Measurements from ENCODE around the gene SLC25A33. TPM values are rescaled to one million over a fixed set of nuclear protein-coding genes. Genes with fewer than 3 reads are reported as not detected.
A peak's percentile ranks its signal among the peaks of the same experiment; 100 is the strongest.

The SLC25A33 gene
- total and polyA plus RNA-seq, 2 donors from 2014 or later: 3.8 to 11.3 TPM

- H3K9me3 ChIP-seq (ENCODE audit: control insufficient read depth in 2 of 3, insufficient read depth in 1 of 3, low read length in 3 of 3): no peaks in the 10 kb centered on the region
- peak overlapping the region in 1 of 3 donors; percentile 47 for H3K4me3 ChIP-seq (ENCODE audit: low read length in 3 of 3)
- H3K27me3 ChIP-seq (ENCODE audit: control insufficient read depth, insufficient read depth, low read length): no peaks in the 10 kb centered on the region
- FAIRE-seq (no peak), DNase-seq (peak in 4 of 5 donors; percentile 50 to 75 (median 68))
- H3K9ac ChIP-seq (ENCODE audit: low read length in 3 of 3): no peak overlapping the region
- no peaks in the 10 kb centered on the region for H3K36me3 ChIP-seq (ENCODE audit: control insufficient read depth in 2 of 3, insufficient read depth in 3 of 3, low read length in 3 of 3)
- TF ChIP-seq CTCF (IDR thresholded peaks at IDR 0.05; ENCODE audit: borderline replicate concordance, extremely low read depth, insufficient read depth): peak; percentile 92
- no peaks in the 10 kb centered on the region for H3K4me1 ChIP-seq (ENCODE audit: control insufficient read depth in 2 of 3, insufficient read depth in 2 of 3, low read depth in 1 of 3, low read length in 3 of 3)
- intact Hi-C loops (cut with DNase I): loop anchor here (5.0 kb wide), 1 partner anchor 82 kb away; no protein-coding TSS in a partner anchor
- H3K27ac ChIP-seq (ENCODE audit: low read depth in 2 of 2, low read length in 2 of 2): peak overlapping the region in 1 of 2 donors; percentile 10
Measured at GRCh38 chr1:9494936-9495758, 44.1 kb upstream of the SLC25A33 start.

GRCh38 chr1:9495854-9496374 lies 43.4 kb upstream of the SLC25A33 start:
- intact Hi-C loops (cut with DNase I): loop anchor here (5.0 kb wide), 1 partner anchor 81 kb away; no protein-coding TSS in a partner anchor
- H3K4me3 ChIP-seq (ENCODE audit: low read length in 3 of 3): no peak overlapping the region
- no peak for FAIRE-seq

GRCh38 chr1:9500756-9501754 lies 38.2 kb upstream of the SLC25A33 start:
- DNase-seq (peak in 4 of 5 donors; percentile 59 to 80 (median 72)), FAIRE-seq (no peak)
- Histone ChIP-seq H3K4me3 (ENCODE audit: low read length in 3 of 3) (no peak overlapping the region), H3K27me3 (ENCODE audit: control insufficient read depth, insufficient read depth, low read length) (no peaks in the 10 kb centered on the region), H3K36me3 (ENCODE audit: control insufficient read depth in 2 of 3, insufficient read depth in 3 of 3, low read length in 3 of 3) (no peaks in the 10 kb centered on the region), H3K27ac (ENCODE audit: low read depth in 2 of 2, low read length in 2 of 2) (peak overlapping the region; percentile 86 to 93), H3K9ac (ENCODE audit: low read length in 3 of 3) (peak overlapping the region in 2 of 3 donors; percentile 41 to 62), H3K9me3 (ENCODE audit: control insufficient read depth in 2 of 3, insufficient read depth in 1 of 3, low read length in 3 of 3) (no peaks in the 10 kb centered on the region), H3K4me1 (ENCODE audit: control insufficient read depth in 2 of 3, insufficient read depth in 2 of 3, low read depth in 1 of 3, low read length in 3 of 3) (peaks cover 0 to 10% (median 10%) of the 10 kb centered on the region in 3 donors)
- TF ChIP-seq CTCF (IDR thresholded peaks at IDR 0.05; ENCODE audit: borderline replicate concordance, extremely low read depth, insufficient read depth): no peak
- intact Hi-C loops (cut with DNase I): no loop called here

More at GRCh38 chr1:9495854-9496374, 43.4 kb upstream of the SLC25A33 start:
- H3K27me3 ChIP-seq (ENCODE audit: control insufficient read depth, insufficient read depth, low read length): no peaks in the 10 kb centered on the region
- H3K9ac ChIP-seq (ENCODE audit: low read length in 3 of 3): no peak overlapping the region
- H3K27ac ChIP-seq (ENCODE audit: low read depth in 2 of 2, low read length in 2 of 2): no peak overlapping the region
- peaks cover 0 to 5% (median 5%) of the 10 kb centered on the region in 3 donors for H3K4me1 ChIP-seq (ENCODE audit: control insufficient read depth in 2 of 3, insufficient read depth in 2 of 3, low read depth in 1 of 3, low read length in 3 of 3)
- no peaks in the 10 kb centered on the region for H3K36me3 ChIP-seq (ENCODE audit: control insufficient read depth in 2 of 3, insufficient read depth in 3 of 3, low read length in 3 of 3)
- no peak for TF ChIP-seq CTCF (IDR thresholded peaks at IDR 0.05; ENCODE audit: borderline replicate concordance, extremely low read depth, insufficient read depth)
- H3K9me3 ChIP-seq (ENCODE audit: control insufficient read depth in 2 of 3, insufficient read depth in 1 of 3, low read length in 3 of 3): no peaks in the 10 kb centered on the region
- no peak for DNase-seq

Data from kidney (tissue), 14 donors.